Fibroblast of skin of right quadriceps (primary cell): ENCODE results near the gene ASPSCR1.

ENCODE experiments used
- DNase-seq: peaks from one replicate; pipeline ENCODE4 v3.0.0-alpha.2; 2013

Gene ASPSCR1

DNA sequence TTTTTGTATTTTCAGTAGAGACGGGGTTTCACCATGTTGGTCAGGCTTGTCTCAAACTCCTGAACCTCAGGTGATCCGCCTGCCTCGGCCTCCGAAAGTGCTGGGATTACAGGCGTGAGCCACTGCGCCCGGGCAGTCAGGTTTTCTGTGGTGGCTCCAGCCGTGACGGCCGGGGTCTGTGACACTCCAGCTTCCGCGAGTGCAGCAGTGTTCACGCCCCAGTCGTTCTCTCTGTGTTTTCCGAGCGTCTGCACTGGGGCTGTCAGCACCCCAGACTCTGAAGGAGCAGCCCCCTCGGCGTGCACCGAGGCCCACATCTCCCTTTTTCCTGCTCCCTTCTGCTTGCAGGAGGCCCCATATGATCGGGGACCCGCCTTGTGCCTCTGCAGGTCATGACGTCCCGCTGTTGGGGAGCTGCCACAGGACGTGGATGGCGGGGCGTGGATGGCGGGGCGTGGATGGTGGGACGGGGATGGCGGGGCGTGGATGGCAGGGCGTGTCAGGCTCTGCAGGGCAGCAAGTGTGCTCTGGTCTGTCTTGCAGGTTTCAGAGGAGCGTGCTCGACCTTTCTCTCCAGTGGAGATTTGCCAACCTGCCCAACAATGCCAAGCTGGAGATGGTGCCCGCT lies 5.7 kb downstream of the ASPSCR1 start:
- no peak for DNase-seq

DNA sequence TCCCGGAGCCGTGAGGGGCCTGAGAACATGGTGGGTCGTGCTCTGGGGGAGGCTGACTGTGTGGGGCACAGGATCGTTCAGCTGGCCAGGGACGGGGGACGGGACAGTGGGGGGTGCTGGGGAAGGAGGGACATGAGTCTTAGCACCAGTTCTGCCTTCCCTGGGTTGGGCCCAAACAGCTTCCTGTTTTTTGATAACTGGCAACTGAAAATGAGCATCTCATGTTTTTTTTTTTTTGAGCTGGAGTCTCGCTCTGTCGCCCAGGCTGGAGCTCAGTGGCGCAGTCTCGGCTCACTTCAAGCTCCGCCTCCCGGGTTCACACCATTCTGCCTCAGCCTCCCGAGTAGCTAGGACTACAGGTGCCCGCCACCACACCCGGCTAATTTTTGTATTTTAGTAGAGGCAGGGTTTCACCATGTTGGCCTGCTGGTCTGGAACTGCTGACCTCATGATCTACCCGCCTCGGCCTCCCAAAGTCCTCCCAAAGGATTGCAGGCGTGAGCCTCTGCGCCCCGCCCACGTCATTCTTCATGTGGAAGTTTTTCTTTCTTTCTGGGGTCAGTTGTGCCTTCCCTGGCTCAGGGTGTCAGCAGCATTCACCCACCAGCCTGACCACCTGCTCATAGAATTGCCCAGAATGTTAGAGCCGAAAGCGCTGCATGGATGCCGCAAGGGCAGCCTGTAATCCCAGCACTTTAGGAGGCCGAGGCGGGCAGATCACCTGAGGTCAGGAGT lies 6.4 kb downstream of the ASPSCR1 start:
- no peak for DNase-seq

DNA sequence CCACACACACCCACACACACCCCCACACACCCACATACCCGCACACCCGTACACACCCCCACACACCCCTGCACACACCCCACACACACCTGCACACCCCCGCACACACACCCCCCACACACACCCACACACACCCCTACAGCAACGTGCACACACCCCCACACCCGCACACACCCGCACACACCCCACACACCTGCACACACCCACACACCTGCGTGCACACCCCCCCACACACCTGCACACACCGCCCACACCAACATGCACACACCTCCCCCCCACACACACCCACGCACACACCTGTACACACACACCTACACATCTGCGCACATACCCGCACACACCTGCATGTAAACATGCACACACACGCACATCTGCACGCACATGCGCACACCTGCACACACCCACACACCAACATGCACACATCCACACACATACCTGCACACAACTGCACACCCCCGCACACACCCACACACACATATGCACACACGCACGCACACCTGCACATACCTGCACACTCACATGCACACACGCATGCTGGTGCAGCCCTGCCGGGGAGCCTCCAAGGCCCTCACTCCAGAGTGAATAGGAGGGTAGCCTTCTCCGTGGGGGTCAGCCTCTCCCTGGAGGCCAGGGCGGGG lies 7.5 kb downstream of the ASPSCR1 start:
- no peak for DNase-seq

DNA sequence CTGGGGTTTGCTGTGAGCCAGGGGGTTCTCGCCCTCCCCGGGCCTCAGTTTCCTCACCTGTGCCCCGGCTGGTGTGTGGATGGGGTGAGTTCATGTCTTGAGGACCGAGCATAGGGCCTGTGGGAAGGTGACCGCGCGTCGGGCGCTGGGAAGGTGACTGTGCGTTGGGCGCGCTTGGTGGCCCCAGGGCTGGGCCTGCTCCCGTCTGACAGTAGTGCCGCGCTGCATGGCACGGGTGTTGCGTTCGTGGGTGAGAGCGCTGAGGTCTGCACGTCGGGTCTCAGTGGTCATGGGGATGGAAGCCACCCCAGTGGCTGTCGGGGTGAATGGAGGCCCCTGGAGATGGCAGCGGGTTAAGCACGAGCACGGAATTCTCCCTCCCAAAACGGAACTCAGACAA lies 9.2 kb downstream of the ASPSCR1 start:
- DNase-seq, result no peak

DNA sequence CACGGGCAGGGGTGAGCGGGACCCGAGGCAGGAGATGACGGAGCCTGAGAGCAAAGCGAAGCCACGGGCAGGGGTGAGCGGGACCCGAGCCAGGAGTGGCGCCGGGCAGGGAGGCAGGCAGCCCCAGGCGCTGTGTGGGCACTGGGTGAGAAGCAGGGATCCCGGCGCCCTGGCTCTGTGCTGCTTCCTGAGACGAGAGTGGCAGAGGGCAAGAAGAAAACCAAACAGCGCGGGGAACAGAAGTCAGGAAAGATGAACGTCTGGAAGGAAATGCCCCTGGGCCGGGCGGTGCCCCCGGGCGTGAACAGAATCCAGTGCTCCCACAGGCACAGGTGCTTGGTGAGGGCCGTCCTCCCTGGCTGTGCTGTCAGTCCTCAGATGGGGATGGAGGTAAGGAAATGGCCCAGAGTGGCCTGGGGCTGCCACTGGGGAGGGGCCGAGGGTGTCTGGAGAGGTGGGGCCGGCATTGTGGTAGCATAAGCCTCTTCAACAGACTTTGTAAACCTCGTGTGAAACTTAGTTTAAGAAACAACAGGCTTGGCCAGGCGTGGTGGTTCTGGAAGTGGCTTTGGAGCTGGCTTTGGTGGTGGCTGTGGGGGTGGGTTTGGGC lies 9.8 kb downstream of the ASPSCR1 start:
- no peak for DNase-seq

DNA sequence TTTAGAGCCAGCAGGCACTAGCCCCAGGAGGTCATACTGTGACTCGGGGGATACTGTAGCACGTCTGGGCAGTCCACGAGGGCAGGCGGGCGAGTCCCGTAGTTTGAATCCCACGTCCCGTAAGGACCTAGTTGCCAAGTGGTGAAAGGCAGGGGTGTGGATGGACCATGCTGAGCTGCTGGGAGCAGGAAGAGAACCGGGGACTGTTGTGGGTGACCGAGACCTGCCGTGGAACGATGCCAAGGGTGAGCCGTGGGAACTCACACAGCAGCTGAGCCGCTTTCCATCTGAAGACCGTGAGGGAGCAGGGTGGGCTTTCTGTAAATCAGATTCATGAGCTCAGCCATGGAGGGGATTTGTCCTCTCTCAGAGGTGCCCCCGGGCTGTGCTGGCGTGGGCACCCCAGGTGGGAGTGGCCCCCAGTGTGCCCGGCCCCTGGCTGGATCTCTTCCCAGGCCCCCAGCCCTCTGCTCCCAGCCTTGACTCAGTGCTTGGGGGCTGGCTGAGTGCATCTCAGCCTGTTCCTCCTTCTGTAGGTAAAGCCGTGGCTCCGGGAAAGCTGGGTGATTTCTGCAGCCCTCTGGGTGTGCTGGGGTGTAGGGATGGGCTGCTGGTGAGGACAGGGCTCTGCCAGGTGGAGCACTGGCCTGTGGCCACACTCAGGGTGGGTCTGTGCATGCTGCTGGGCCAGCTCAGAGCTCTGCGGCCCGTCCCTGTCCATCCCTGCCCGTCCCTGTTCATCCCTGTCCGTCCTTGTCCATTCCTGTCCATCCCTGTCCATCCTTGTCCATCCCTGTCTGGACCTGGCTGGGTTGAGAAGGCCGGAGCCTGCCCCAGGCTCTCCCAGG lies 13.6 kb downstream of the ASPSCR1 start:
- DNase-seq, result no peak

DNA sequence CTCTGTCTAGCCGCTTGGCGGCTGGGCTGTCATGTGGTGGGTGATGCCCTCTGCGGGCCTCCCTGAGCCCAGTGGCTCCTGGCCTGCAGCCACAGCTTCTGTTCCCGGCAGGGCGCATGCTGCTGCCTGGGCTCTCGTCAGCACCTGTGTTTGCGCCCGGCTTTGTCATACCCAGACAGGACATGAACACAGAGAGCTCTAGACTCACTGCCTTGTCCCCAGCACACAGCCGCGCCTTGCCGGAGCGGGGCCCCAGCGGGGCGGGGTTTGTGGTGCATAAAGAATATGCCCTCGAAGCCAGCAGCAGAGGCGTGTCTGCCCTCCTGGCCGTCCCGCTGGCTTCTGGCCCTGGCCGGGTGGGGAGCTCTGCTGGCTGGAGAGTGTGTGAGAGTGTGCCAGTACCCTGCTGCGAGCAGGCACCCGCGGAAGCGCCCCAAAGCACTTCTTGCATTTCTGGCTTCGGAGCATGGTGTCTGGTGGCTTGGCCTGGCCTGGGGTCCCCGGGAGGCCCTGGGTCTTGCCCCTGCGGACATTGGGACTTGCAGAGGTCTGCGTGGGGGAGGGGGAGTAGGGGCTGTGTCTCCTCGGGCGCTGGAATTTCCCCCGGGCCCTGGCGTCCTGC lies 14.4 kb downstream of the ASPSCR1 start:
- DNase-seq, result peak; percentile 23

DNA sequence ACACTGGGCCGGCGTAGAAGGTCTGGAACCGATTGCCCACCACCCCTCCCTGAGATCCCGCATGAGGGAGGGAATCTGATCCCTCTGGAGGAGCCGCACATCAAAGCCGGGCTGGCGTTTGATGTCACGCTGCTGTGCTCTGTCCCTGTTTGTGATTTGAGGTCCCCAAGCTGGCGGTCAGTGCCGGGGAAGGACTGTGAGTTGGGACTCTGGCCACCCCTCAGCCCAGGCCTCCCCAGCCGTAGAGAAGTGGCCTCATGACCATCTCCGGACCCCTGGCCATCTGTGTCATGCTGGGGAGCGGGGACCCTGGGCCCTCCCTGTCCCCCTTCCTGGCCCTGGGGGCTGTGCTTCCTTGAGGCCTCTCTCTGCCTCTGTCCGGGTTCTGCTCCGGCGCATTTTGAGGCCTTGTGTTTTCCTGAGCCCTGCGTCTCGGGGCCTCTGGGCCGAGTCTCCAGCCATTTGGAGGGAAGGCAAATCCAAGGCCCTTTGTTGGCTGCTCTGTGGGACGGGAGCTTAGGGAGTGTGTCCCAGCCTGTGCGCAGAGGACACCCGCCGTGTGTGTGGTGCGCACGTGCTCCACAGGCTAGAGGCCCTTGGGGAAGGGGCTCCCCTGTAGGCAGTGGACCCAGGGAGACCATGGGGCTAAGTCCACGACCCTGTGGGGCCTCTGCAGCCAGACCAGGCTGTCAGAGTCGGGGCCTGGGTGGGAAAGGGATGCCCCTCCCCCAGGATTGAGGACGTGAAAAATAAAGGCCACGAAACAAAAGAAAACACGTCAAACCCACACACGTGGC lies 15.1 kb downstream of the ASPSCR1 start:
- no peak for DNase-seq

DNA sequence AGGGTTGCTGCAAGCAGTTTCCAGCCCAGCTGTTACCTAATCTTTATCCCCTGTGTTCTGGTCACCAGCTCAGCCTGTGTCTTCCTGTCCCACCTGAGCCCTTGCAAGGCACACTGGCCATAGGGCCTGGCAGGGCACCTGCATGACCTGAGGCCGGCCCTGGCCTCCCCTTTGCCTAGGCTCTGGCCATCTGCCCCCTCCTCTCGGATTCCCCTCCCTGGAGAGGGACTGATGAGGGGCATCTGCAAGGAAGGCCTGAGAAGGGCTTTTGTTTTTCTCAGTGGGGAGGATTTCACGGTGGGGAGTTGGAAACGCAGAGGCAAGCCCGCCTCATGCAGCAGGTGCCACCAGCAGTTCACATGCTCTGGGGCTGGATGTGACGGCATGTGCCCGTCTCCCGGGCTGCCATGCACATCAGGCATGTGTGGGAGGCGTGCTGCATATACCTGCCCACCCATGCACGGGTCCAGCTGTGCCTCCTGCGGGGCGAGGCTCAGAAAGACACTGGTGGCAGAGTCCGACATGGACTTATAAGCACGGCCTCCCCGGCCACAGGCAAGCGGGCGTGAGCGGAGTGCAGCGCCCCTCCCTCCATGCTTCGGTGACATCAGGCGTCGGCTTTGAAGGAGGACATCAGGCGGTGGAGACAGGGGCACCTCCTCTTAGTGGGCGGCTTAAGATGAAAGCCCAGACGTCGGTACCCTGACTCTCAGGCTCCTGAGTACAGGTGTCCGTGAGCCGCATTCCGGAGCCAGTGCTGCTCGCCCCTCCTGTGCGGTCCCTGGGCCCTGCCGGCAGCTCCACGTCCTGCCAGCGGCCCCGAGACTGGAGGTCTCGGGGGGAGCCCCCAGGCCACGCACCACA lies 16.5 kb downstream of the ASPSCR1 start:
- no peak for DNase-seq

DNA sequence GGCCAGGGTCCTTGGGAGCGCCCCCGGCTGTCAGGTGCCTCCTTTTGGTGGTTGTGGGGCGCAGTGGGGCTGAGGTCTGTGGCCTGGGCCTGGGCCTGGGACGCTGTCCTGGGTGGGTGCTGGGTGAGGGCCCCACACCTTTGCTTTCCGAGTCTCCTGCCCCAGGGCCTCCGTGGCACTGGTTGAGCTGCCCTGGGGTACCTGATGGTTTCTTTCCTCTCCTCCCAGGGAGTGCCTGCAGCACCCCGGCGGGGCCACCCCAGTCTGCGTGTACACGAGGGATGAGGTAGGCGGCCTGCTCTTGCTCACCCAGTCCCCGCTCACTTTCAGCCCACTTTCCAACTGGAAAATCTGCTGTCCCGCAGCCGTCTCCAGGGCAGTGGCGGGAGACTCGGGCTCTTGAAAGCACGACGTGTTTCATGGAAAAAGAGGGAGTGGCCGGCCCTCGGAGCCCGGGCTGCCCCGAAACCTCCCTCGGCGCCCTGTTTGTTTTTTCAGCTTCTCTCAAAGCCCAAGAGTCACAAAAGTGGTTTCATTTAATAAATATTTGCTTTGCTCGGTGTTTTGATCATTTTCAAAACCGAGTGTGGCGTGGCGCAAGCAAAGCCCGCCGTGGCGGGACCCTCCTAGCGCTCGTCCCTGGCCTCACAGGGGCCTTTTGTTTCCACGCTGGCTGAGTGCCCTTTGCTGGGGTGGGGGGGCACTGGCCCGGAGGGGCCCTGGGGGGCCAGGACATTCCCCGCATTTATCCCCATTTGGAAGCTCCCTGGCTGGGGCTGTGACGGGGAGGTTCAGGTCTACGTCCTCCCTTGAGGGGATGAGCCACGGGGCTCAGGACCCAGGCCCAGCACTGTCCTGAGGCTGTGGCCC lies 17.4 kb downstream of the ASPSCR1 start:
- DNase-seq, result no peak

DNA sequence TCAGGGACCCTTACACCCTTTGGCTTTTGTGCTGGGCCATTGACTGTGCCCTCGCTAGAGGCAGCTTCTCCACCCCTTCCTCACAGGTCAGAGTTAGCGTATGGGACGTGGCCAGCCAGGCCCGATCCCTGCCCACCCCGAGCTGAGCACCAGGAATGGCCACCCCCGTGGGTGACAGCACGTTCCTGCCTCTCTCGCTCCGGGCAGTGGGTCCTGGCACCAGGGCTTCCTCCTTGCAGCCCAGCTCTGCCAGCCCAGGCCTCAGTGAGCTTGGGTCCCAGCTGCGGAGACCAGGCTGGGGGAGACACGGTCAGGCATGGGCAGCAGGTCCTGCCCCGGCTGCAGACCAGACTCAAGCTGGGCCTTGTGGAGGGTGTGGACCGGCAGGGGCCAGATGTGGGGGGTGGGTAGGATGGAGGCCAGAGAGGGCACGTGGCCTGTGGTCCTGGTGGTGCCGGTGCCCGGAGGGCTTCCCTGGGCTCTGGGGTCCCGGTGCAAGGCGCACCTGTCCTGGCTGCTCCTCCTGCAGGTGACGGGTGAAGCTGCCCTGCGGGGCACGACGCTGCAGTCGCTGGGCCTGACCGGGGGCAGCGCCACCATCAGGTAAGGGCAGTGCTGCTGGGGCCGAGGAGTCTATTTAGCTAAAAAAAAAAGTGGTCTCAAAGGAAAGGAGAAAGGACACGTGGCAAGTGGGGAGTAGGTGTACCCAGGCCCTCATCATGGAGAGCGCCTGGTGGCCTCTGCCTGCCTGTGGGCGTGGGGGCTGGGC lies 18.2 kb downstream of the ASPSCR1 start:
- DNase-seq, result no peak

DNA sequence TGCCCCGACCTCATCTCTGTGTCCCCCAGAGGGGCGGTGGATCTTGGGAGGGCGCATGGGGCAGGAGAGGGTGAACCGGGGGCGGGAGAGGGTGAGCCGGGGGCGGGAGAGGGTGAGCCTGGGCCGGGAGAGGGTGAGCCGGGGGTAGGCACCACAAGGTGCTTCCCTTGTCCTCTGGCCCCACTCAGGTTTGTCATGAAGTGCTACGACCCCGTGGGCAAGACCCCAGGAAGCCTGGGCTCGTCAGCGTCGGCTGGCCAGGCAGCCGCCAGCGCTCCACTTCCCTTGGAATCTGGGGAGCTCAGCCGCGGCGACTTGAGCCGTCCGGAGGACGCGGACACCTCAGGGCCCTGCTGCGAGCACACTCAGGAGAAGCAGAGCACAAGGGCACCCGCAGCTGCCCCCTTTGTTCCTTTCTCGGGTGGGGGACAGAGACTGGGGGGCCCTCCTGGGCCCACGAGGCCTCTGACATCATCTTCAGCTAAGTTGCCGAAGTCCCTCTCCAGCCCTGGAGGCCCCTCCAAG lies 18.9 kb downstream of the ASPSCR1 start:
- no peak for DNase-seq

DNA sequence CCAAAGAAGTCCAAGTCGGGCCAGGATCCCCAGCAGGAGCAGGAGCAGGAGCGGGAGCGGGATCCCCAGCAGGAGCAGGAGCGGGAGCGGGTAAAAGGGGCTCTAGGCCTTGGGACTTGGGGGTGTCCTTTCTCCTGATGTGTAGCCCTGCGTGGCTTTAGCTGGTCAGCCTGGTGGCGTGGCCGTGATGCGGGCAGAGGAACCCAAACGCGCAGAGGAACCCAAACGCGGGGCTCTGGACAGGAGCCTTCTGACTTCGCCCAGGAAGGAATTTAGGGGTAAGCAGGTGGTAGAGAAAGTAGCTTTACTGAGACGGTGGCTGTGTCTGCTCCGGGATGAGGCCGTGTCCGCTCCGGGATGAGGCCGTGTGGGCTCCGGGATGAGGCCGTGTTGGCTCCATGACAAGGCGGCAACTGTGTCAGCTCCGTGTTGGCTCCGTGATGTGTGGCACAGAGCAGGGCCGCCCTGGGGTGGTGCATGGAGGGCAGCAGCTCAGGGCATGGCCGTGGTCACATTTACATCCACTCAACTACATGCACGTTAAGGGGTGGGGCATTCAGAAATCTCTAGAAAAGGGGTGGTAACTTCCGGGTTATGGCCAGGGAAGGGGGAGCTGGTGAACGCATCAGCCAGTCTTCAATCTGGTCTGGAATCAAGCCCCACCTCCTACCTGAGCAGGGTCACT lies 19.5 kb downstream of the ASPSCR1 start:
- no peak for DNase-seq

DNA sequence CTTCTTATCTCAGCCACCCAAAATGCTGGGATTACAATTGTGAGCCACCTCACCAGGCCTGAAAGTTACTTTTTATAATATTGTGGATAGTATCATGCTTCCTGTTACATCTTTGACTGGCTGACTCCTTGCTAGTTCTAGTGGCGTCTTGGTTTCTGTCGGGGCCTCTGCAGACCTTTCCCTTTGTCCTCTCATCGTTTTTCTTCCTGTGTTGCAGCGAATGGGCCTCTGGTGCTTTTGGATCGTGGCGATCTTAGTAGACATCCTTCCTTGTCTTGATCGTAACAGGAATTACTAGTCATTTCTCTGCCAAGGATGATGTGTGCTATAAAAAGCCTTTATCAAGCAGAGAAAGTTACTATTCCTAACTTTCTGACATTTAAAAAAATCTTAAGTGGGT lies 20.8 kb downstream of the ASPSCR1 start:
- DNase-seq, result no peak

DNA sequence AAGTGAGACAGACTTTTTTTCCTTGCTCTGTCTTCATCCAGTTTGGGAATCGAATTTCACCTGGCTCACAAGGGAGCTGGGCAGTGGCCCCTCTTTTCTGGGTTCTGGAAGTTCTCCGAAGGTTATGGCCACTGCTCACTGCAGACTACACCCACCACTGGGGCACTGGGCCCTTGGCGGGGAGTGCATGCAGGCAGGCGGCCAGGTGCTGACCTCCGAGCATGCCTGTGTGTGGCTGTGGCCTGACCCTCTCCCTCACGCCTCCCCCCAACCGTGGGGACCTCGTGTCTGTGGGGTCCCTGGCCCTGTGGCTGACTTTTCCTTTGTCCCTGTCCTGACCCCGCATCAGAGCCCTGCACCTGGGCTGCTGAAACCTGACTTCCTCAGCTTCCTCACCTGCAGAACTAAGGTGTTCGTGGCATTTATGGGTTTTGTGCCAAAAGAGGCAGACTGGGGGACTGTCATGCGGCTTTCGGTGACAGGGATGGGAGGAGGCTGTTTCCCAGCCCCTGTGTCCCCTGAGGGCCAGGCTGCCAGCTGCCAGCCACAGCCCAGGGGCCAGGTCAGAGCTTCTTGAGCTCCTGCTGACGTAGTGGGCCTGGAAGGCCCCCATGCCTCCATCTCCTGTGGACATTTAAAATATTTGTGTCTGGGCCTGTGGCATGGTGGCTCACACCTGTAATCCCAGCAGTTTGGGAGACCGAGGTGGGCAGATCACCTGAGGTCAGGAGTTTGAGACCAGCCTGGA lies 21.4 kb downstream of the ASPSCR1 start:
- DNase-seq, result no peak

DNA sequence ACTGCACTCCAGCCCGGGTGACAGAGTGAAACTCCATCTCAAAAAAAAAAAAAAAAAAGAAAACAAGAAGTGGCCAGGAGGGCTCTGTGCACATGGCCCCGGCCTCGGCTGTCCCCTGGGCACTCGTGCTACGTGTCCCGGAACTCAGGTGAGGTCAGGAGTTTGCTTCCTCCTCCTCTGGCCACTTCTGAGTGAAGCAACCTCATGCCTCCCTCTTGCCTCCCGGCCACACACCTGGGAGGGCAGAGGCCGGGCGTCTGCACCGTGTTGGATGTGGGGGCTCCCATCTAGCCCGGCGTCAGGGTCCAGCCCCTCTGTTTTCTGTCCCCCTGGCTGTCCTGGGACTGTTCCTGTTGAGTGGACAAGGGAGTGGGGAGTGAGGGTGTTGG lies 22.2 kb downstream of the ASPSCR1 start:
- DNase-seq, result no peak
